MM.1S (cell line): ENCODE results near the gene LAMA3.
"Not testable (repeated sequence)": the region's sequence is repeated elsewhere in the genome, so short reads cannot be mapped to it uniquely, and the experiment has no call there.

Experiments used
- DNase-seq: peaks from one replicate; pipeline ENCODE4 v3.0.0-alpha.2; 2015
- H2AFZ ChIP-seq: fragments of 300-600 bp; sonication (generic); 2 replicates; pipeline ENCODE4 v1.6.0; 2016; ENCODE audit warnings: antibody characterized with exemption, low read length
- H3F3A ChIP-seq: fragments of 300-600 bp; sonication (generic); 2 replicates; pipeline ENCODE4 v1.6.1; 2016; ENCODE audit warnings: mild to moderate bottlenecking, antibody characterized with exemption, low read length, moderate library complexity, mixed read lengths; ENCODE audit not compliant: insufficient read depth
- H3K27ac ChIP-seq: fragments of 300-600 bp; sonication (generic); 2 replicates; pipeline ENCODE4 v1.5.1; 2016; ENCODE audit warnings: mild to moderate bottlenecking, low read length
- H3K27me3 ChIP-seq: fragments of 300-600 bp; sonication (generic); replicated peaks from 2 replicates; pipeline ENCODE4 v1.6.0; 2016; ENCODE audit warnings: low read length; ENCODE audit not compliant: insufficient read depth
- H3K36me3 ChIP-seq: fragments of 300-600 bp; sonication (generic); replicated peaks from 2 replicates; pipeline ENCODE4 v1.6.1; 2016; ENCODE audit warnings: mild to moderate bottlenecking, low read length, mixed read lengths; ENCODE audit not compliant: insufficient read depth
- H3K4me1 ChIP-seq: fragments of 300-600 bp; sonication (generic); 2 replicates; pipeline ENCODE4 v1.6.1; 2016; ENCODE audit warnings: low read length, mixed read lengths
- H3K4me2 ChIP-seq: fragments of 300-600 bp; sonication (generic); 2 replicates; pipeline ENCODE4 v1.6.0; 2016; ENCODE audit warnings: low read depth, low read length
- H3K4me3 ChIP-seq: fragments of 300-600 bp; sonication (generic); 2 replicates; pipeline ENCODE4 v1.5.1; 2016; ENCODE audit warnings: low read length, mixed read lengths
- H3K79me2 ChIP-seq: fragments of 300-600 bp; sonication (generic); 2 replicates; pipeline ENCODE4 v1.6.1; 2016; ENCODE audit warnings: mixed run types, low read length, mixed read lengths
- H3K9ac ChIP-seq: fragments of 300-600 bp; sonication (generic); 2 replicates; pipeline ENCODE4 v1.6.1; 2016; ENCODE audit warnings: low read length, mixed read lengths
- H3K9me2 ChIP-seq: fragments of 300-600 bp; sonication (generic); replicated peaks from 2 replicates; pipeline ENCODE4 v1.6.1; 2016; ENCODE audit warnings: mild to moderate bottlenecking, low read length, mixed read lengths; ENCODE audit not compliant: insufficient read depth
- H3K9me3 ChIP-seq: fragments of 300-600 bp; sonication (generic); replicated peaks from 2 replicates; pipeline ENCODE4 v1.6.1; 2016; ENCODE audit warnings: mild to moderate bottlenecking, low read length, mixed read lengths; ENCODE audit not compliant: insufficient read depth
- H4K20me1 ChIP-seq: fragments of 300-600 bp; sonication (generic); 2 replicates; pipeline ENCODE4 v1.6.1; 2016; ENCODE audit warnings: mild to moderate bottlenecking, low read length, moderate library complexity, mixed read lengths; ENCODE audit not compliant: insufficient read depth
- EZH2 ChIP-seq: fragments of 300-600 bp; sonication (generic); optimal IDR thresholded peaks from 2 replicates; pipeline ENCODE3; 2017; ENCODE audit warnings: low read depth, mild to moderate bottlenecking, antibody characterized with exemption, low read length, mixed read lengths
- EZH2phosphoT487 ChIP-seq: fragments of 300-600 bp; sonication (generic); IDR thresholded peaks from 2 replicates; pipeline ENCODE4 v1.6.1; 2018; ENCODE audit warnings: antibody characterized with exemption, low read length
- TF ChIP-seq, protein P1 (sequence below): fragments of 300-600 bp; sonication (generic); IDR thresholded peaks from 2 replicates; pipeline ENCODE4 v1.5.1; 2016; ENCODE audit warnings: antibody characterized with exemption, low read length, mixed read lengths

Gene LAMA3

DNA sequence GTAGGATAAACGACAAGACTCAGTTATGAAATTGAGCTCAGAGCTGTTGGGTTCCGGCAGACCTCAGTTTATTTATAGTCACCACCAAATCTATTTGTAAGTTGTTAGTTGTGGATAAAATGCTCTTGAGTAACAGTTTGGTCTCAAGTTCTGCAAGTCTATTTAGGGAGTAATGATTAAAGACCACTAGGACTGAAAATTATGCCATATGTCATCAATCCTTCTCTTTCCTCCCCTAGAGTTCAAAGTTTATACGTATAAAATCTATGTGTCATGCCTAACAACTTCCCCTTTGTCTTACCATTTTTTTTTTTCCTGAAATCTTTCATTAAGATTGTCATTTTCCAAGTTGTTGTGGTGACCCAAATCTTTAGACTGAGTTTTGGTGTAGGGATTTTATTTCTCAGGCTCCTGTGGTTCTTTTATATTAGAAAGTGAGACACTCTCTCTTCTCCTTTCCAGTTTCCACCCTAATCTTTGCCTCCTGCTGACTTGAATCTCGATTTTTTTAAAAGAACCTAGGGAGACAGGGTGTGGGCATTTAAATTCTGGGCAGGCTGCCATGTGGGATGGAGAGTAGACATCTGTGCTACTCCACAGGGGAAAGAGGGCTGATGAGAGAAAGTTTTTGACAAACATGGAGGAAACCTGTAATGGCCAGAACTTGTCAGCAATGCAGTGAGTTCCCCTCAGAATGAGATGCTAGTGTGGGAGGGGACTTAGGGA lies 51.0 kb downstream of the LAMA3 start:
- no peaks in the 10 kb centered on the region for H4K20me1 ChIP-seq
- TF ChIP-seq EZH2phosphoT487 (no peak), EZH2 (no peak)
- TF ChIP-seq, protein P1, sequence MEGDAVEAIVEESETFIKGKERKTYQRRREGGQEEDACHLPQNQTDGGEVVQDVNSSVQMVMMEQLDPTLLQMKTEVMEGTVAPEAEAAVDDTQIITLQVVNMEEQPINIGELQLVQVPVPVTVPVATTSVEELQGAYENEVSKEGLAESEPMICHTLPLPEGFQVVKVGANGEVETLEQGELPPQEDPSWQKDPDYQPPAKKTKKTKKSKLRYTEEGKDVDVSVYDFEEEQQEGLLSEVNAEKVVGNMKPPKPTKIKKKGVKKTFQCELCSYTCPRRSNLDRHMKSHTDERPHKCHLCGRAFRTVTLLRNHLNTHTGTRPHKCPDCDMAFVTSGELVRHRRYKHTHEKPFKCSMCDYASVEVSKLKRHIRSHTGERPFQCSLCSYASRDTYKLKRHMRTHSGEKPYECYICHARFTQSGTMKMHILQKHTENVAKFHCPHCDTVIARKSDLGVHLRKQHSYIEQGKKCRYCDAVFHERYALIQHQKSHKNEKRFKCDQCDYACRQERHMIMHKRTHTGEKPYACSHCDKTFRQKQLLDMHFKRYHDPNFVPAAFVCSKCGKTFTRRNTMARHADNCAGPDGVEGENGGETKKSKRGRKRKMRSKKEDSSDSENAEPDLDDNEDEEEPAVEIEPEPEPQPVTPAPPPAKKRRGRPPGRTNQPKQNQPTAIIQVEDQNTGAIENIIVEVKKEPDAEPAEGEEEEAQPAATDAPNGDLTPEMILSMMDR: no peak
- no peak overlapping the region for H3K9ac ChIP-seq
- no peak for DNase-seq
- H2AFZ ChIP-seq: no peak overlapping the region
- H3K27me3 ChIP-seq: no peaks in the 10 kb centered on the region
- no peak overlapping the region for H3K4me3 ChIP-seq
- H3K79me2 ChIP-seq: no peaks in the 10 kb centered on the region
- H3K9me2 ChIP-seq: no peaks in the 10 kb centered on the region
- H3K4me1 ChIP-seq: no peaks in the 10 kb centered on the region
- H3K9me3 ChIP-seq: no peaks in the 10 kb centered on the region
- no peak overlapping the region for H3K27ac ChIP-seq
- H3K36me3 ChIP-seq: no peaks in the 10 kb centered on the region
- H3K4me2 ChIP-seq: no peak overlapping the region
- no peaks in the 10 kb centered on the region for H3F3A ChIP-seq

DNA sequence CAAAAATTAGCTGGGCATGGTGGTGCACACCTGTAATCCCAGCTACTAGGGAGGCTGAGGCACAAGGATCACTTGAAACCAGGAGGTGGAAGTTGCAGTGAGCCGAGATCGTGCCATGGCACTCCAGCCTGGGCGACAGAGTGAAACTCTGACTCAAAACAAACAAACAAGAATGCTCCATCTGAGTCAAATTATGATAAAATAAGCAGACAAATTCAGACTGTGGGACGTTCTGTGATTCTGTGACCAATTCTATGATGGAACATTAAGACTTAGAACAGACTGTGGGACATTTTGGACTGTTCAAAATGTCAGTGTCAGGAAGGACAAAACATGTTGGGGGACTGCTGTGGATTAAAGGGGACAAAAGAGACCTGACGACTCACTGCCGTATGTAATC lies 52.7 kb downstream of the LAMA3 start:
- H4K20me1 ChIP-seq, H3K9me3 ChIP-seq, H3K79me2 ChIP-seq, H3K4me1 ChIP-seq, H3K4me3 ChIP-seq, H3K9ac ChIP-seq, H3K27ac ChIP-seq, H3F3A ChIP-seq, H3K4me2 ChIP-seq, H3K27me3 ChIP-seq, H2AFZ ChIP-seq, DNase-seq, H3K36me3 ChIP-seq, H3K9me2 ChIP-seq: not testable (repeated sequence)

DNA sequence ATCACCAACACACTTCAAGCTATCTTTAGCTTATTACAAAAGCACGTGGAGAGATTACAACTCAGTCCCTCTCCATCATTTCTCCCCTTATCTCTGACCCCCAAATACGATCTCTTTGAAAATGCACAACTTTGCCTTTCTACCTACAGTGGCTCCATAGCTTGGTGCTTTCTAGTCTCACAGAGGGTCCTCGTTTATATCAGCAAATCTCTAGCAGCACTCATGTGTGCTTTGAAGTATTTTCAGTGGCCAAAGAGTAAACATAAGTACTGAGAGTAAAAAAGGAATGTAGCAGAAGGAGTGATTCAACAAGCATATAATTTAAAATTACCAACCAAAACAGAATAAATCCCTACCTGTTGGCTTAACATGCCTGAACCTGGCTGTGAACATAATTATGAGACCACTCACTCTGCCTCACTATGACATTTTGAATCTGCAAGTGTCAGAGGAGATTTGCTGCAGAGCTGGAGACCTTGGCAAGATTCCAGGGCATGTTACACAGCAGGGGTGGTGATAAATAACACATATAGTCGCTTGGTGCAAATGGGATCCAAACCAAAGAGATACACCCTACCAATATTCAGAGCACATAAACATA lies 54.6 kb downstream of the LAMA3 start:
- Histone ChIP-seq H3F3A (no peaks in the 10 kb centered on the region), H3K9me3 (no peaks in the 10 kb centered on the region), H3K36me3 (no peaks in the 10 kb centered on the region), H3K27me3 (no peaks in the 10 kb centered on the region), H3K79me2 (no peaks in the 10 kb centered on the region), H3K4me2 (no peak overlapping the region), H3K27ac (no peak overlapping the region), H3K4me3 (no peak overlapping the region), H2AFZ (no peak overlapping the region), H4K20me1 (no peaks in the 10 kb centered on the region), H3K9me2 (no peaks in the 10 kb centered on the region), H3K9ac (no peak overlapping the region), H3K4me1 (no peaks in the 10 kb centered on the region)
- no peak for DNase-seq
- TF ChIP-seq EZH2phosphoT487: no peak
- TF ChIP-seq, protein P1: no peak
- TF ChIP-seq EZH2: no peak

DNA sequence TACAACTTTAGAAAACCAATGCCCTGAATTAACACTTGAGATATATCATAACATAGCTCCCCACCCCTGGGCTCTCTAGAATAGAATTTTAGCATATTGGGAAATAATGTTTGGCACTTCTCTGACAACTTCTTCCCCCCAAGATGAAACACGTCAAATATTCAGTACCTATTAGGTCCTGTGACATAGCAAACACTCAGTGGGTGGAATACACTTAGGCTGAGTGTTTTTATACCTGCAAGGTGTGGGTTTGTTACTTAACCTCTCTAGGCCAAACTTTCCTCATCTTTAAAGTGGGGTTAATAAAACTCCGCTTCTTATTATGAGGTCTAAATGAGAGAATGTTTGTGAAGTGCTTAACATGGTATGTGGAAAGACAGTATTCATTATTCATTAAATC lies 56.1 kb downstream of the LAMA3 start:
- Histone ChIP-seq H3K36me3 (no peaks in the 10 kb centered on the region), H3F3A (no peaks in the 10 kb centered on the region), H3K9me3 (no peaks in the 10 kb centered on the region), H3K9ac (no peak overlapping the region), H4K20me1 (no peaks in the 10 kb centered on the region), H3K27me3 (no peaks in the 10 kb centered on the region), H3K4me2 (no peak overlapping the region), H3K27ac (no peak overlapping the region), H3K4me1 (no peaks in the 10 kb centered on the region), H2AFZ (no peak overlapping the region), H3K9me2 (no peaks in the 10 kb centered on the region), H3K4me3 (no peak overlapping the region), H3K79me2 (no peaks in the 10 kb centered on the region)
- TF ChIP-seq EZH2 (no peak), EZH2phosphoT487 (no peak)
- TF ChIP-seq, protein P1: no peak
- DNase-seq: no peak
